ENCODE data around the gene BDKRB2.

The BDKRB2 gene

DNA sequence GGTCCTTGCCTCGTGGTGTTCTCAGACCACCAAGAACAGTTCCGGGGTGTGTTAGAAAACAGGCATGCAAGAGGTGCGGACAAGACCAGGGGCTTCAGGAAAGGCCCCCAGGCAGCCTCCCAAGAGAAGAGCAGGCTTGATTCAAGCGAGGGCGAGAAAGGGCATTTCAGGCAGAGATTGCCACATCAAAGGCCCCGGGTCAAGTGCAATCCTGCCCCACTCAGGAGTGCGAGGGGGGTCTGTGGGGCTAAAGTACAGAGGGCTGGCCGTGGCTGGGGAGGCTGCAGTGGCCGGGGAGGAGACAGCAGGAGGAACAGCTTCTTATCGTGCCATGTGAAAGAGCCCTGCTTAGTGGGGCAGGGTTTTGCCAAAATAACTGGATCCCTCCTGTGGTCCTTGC is 2.7 kb upstream of the BDKRB2 start:
- no peak for DNase-seq

DNA sequence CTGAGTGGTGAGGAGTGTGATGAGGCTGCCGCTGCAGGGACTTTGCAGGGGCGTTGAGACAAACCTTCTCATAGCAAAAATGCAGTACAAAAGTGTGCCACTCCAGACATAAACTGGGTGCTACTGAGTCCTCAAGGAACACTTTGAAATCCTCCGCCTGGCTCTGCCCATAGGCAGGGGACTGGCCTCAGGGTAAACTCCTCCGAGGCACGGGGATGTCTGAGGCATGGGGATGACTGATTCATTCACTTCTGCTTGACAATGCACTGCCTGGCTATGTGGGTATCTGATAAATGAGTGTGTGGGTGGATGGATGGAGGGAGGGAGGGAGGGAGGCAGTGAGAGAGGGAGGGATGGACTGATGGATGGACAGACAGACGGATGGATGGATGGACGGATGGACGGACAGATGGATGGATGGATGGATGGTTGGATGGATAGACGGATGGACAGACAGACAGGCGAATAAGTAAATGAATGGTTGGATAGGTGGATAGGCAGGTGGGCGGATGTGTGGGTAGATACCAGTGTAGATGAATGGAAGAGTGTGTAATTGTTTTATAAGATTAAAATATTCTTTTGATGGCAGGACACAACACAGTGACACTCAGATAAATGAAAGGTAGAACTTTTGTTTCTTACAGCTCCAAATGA is 2.1 kb upstream of the BDKRB2 start:
- no peak for DNase-seq

DNA sequence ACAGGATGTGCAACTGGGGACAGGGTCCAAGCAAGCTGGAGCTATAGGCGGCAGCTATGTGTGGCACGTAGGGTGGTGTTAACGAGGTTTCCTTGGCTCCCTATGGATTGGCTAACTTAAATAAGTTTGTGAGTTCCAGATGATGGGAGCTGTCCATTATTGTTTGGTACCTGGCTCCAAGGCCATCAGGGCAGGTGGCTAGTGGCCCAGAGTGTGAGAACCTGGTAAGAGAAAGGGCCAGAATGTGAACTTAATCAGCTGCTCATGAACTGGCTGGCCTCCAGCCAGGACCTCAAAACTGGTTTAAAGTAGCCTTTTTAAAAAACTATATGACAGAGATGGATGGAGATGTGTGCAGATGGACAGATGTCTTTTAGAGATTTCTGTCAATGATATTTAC is 1.5 kb upstream of the BDKRB2 start:
- no peak for DNase-seq

DNA sequence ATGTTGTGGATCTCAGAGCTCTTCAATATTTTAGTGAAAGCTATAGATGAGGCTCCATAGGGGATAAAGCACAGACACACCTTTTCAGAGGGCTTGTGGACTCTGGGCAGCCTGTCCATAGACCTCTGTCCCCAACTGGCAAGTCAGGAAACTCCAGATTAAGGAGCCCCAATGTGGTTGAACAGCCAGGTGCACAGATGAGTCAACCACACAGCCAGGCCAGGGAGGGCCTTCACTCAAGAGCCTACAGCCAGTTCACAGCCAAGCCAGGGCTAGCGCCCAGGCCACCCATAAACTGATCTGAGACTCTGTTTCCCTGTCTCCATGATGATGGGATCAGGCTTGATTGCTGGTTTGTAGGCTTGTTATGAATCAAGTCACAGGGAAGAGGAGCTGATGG is 1.0 kb upstream of the BDKRB2 start:
- no peak for DNase-seq

DNA sequence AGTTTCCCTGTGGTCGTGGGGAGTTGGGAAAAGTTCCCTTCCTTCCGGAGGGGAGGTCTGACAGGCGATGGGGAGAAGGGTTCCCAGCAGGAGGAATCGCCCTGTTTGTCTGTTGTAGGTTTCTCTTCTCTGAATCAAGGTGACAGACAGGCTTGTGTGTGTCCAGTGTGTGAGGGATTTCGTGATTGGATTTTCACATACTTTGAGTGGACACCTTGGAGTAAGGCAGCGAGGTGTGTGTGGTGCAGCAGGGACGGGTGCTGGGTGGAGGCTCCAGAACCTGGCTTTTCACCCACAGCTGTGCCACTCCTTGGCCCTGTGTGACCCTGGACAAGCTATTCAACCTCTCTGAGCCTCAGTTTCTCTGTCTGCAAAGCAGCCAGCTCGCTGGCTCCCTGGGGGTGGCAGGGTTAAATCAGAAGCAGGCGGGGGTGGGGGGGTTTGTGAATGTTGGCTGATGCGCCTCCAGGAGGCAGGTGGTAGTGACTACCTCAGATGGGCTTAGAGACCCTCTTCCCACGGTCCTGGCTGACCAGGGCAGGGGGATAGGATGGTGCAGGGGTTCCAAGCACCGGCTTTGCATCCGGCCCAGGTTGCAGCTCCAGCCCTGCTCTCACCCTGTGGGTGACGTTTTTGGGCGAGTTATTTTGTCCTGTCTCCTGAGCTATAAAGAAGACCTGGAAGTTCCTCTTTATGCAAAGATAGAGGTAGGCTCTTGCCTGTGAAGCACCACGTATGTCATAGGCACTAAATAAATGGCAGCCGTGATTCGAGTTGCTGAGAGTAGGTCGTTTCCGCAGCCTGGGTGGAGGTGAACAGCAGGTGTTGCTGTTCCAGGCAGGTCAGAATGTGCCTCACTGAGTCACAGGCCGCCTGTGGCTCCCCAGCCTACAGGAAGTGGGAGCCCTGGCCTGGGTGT is 679 bp downstream of the BDKRB2 start:
- no peak for DNase-seq

DNA sequence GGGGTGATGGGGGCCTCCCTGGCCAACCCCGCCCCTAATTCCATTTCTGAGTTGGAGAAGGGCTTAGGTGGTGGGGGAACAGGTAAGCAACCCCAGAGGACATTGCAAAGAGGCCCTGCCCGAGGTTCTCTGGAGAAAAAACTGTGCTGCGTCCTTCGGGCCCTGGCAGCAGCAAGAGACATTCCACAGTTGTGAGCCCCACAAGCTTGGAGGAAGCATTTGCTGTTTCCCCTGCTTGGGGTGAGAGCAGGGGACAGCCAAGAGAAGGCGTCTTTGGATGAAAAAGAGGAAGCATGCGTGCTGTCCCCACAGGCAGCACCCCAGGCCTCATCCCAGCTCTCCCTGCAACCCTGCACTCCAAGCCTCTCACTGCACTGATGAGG is 1.3 kb downstream of the BDKRB2 start:
- DNase-seq, result no peak

DNA sequence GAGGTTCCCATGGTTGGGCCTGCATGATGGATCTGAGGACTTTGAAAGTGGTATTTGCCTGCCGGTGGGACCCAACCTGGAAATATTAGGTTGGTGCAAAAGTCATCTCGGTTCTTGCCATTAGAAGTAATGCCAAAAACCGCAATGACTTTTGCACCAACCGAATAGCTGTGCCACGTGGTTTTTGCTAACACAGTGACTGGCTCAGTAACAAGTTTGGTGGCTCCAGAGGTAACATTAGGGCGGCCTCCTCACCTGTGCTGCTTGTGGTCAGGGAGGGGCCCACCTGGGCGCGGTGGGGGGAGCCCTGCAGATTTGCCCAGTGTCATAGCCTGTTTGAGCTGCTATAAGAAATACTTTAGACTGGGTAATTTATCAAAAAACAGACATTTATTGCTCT is 1.8 kb downstream of the BDKRB2 start:
- no peak for DNase-seq

DNA sequence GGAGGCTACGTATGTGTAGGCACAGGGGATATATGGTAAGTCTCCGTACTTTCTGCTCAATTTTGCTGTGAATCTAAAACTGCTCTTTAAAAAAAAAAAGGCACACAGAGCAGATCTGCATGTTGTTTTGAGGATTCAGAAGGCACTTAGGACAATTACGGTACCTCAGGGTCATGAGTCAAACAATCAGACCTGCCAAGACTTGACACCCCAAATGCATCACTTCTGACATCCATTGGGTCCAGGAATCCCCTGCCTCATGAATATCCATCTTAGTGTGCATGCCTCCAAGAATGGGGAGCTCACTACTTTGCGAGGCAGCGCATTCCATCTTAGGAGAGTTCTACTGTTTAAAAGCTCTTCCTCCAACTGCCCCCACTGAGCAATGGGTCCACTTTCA is 3.0 kb downstream of the BDKRB2 start:
- DNase-seq, result no peak

DNA sequence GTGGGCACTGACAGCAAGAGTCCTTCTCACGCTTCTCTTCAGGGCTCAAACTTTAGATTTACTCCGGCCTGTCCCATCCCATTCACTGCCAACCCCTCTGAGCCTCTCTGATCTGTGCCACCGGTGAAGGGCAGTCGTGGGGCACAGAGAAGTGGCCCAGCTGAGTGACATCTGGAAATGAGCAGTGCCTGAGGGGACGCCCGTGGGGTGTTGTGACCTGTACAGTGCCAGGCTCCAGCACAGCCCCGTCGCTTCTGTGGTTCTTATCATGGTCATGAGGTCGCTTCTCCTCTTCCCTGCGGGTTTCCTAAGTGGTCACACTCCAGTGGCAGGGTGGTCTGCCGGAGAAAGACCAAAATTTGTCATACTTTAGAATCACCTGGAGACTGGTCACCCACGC is 4.1 kb downstream of the BDKRB2 start:
- no peak for DNase-seq

DNA sequence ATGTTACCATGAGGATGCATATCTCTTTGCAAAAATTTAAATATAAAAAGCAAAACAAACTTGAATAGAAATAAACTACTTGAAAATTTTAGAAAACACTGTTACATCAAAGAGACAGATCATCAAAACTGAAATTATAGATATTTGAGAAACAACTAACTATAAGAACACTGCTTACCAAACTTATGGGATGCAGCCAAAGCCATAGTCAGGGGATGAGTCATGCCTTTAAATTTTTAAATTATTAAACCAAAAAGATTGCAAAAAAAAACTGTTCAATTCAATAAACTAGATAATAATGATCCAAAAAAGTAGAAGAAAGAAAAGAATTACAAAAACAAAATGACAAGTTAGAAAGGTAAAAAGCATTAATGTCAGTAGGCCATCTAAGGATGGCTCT is 7.5 kb downstream of the BDKRB2 start:
- no peak for DNase-seq

DNA sequence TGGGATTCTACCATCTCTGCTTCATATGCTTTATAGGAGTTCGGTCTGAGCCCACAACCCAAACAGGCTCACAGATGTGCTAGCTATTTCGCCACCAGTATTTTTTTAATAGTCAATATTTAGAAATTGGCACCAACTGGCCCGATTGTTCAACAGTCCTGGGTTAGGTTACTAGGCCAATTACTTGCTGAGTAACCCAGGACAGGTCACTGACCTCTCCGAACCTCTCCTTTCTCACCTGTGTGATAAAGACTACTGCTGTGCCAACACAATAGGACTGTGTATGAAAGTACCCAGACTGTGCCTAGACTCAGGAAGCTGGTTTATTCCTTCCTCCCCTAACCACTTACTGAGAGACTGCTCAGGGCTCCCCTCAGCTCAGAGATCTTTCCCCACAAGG is 8.3 kb downstream of the BDKRB2 start:
- DNase-seq, result no peak

DNA sequence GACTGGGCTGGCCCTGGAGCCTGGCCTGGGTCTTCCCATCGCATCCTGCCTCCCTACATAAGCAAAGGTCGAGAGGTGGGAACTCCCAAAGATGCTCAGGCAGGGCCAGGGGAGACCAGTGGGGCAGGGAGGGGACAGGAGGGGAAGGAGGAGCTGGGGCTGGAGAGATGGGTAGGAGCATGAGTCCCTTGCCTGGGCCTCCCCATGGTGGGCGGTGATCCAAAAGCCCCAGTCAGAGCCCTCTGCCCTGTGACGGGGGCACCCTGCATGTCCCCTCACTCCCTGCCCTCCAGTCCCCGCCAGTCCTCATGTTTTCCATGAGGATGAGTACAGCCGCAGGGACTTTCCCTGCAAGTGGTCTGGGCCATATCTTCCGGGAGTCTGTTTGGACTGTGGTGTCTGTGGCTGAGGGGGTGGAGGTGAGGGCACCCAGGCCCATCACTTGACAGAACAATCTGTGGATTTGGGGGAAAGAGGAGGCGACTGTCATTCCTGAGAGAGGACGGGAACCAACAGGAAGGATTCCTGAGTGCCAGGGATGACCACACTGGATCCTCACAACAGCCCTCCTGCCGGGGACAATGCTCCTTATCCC is 9.3 kb downstream of the BDKRB2 start:
- no peak for DNase-seq

DNA sequence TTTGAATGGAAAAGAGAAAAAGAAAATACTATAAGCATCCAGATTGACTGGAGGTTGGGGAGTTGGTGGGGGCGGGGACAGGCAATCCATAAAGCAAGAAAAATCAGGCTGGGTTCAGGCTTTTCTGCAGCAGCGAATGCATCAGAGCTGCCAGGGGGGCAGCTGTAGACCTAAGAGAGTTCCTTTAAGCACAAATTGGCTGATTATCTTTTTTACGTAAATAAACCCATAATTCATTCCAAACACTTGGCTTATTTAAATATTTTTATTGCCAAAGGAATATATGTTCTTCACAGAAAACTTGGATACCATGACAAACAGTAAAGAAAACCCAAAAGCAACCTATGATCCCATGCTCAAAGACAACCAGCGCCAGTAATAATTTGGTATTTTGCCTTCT is 10.2 kb downstream of the BDKRB2 start:
- no peak for DNase-seq

DNA sequence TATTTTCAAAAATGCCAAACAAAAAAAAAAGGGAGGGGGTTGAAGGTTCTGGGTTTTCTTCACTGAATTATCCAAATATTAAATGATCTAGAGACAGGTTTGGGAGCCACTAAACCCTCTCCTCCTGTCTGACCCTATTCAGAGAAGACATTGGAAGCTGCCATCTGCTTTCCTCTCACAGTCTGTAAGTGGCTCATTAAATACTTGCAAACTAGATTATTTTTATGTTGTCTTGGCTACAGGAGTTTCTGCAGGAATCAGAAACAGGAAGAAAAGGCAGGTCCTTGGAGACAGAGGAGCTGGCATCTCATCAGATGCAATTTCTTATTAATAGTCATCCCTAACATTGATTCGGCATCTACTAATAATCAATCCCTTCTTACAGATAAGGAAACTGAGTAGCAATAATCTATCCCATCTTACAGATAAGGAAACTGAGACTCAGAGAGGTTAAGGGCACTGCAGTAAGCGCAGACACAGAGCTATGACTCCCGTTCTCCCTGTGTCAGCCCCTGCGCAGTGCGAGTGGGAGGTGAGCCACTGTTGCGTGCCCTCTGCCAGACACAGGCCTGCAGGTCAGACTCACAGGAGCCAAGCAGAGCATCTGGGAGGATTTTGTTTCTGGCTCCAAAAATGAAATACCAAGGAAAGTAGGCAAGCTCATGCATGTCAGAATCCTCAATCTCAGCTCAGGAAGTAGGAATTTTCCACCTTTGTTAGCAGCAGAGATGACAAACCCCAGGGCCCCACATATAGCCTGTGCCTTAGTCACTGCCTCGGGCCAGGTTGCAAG is 11.0 kb downstream of the BDKRB2 start:
- no peak for DNase-seq

DNA sequence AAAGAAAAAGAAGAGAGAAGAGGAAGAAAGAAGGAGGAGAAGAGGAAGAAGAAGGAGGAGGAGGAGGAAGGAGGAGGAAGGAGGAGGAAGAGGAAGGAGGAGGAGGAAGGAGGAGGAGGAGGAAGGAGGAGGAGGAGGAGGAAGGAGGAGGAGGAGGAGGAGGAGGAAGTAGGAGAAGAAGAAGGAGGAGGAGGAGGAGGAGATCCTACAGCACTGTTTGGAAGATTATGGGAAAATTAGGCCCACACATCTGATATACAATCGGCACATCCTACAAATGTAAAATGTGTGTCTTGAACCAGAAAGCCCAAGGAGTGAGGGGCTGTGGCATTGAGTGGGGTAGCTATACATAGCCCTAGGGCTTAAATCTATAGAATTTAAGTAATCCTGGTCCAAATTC is 12.0 kb downstream of the BDKRB2 start:
- DNase-seq, result no peak

DNA sequence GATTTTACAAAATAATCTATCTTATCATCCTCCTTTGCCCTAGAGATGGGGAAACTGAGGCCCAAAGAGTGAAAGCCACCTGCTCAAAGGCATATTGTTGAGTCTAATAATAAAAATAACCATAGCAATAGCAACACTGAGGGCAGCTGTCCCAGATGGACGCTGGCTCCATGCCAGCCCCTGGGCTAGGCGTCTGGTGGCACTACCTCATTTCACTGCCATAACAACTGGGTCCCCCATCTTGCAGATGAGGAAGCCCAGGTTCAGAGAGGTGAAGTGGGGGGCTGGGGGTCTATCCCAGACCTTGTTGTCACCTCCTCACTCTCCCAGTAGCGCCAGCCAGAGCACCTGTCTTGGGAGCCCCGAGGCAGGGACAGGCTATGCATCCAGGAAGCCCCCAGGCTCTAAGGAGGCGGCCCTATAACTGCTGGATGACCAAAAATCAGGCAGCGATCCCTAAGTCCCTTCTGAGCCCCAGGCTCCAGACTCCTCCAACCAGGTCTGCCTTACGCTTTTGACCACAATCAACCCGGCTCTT is 12.8 kb downstream of the BDKRB2 start:
- DNase-seq, result no peak

DNA sequence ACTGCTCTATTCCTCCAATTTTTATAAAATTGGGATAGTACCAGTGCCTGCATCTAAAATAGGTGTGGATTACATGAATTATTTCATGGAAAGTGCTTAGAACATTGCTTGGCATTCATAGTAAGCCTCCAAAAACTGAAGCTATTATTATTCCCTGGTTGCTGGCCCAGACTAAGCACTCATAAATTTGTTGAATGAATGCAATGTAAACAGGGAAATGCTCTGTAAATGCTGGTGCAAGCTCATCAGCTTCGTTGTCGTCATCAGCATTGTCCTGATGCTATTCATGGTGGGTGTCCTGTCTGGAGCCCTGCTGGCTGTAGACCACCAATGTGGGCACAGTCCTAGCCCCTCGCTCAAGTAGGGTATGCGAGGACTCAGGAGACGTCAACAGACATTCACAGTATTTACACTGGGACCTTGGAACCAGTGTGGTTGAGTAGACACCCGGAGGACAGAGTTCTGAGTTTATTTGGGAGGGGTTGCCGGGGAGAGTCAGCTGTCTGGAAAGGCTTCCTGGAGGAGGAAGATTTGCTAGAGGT is 16.5 kb downstream of the BDKRB2 start:
- no peak for DNase-seq

DNA sequence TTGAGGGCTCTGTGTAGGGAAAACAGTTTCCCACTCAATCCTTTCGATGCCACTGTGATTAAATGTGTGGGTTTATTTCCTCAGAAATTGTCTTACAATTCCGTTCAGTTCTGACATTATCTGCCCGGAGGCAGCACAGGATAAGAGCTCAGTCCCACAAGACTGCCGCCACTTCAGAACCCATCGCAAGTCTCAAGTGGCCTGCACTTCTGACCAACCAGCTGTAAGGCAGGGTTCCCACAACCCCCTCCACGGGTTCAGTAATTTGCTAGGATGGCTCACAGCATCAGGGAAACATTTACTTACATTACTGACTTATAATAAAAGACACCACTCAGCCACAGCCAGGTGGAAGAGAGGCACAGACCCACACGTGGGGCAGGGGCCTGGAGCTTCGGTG is 17.2 kb downstream of the BDKRB2 start:
- DNase-seq, result no peak

DNA sequence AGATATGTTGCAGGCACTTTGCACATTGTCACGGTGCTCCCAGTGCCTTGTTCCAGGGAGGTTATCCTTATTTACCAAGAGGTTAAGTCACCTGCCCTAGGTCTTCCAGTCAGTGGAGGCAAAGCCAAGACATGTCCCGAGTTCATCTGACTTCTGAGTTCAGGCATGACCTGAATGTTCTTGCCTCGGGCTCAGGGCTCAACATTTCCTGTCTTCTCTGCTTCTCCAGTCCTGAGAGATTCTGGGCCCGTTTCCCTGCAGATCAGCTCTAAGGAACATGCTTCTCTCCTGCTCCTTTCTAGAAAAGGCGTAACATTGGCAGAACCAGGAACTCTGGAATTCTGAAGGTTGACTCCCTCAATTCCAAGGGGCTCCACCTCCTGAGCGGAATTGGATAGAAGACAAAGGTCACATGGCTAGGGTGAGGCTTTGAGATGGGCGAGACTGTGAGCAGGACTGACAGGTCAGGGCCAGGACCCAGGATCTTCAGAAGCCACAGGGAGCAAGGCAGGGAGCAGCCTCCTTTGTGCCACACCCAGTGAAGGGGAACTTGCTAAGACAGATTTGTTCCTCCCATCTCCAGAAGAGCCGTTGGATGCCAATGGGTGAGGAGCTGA is 19.9 kb downstream of the BDKRB2 start:
- DNase-seq, result no peak

DNA sequence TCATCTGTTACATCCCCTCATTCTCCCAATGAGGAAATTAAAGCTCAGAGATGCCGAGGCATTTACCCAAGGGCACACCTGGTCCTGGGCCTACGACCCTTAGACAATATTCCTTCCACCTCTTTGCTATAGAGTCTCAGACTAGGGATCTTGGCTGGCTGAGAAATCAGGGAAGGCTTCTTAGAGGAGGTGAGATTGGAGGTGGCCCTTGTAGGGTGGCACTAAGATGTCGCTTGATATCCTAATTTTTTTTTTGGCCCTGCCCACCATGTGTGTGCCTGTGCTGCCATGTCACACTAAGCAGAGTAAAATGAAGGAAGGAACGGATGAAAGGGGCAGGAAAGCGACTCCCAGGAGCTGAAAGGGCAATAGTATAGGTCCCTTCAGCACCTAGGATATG is 20.6 kb downstream of the BDKRB2 start:
- DNase-seq, result no peak

DNA sequence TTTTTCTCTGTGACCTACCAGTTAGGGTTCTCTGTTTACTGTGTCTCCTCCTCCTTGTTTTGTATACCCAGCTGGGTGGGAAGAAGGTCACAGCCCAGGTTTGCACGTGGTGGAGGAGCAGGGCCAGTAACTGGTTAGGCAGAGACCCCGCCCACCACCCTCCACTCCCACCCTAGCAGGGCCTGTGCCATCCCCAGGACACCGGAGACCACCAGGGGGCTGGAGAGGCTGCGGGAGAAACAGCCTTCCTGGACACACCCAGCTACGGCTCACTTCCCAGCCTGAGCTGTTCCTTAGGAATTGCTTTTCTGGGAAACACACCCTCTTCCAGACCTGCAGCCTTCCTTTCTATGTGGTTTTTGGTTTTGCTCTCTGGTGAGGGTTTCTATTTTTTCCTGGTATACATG is 21.1 kb downstream of the BDKRB2 start:
- DNase-seq, result no peak

DNA sequence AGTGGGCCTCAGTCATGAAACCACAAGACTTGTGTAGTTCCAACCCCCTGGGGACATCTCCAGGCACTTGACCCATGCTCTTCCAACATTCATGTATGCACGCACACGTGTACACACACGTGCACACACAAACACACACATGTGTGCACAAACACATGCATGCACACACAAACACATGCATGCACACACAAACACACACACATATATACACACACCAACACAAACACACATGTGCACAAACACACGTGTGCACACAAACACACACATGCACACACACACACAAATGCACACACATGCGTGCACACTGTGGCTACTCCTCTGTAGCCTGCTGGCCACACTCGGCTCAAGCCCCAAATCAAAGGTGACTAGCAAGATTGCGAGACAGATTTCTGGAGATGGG is 22.8 kb downstream of the BDKRB2 start:
- DNase-seq, result no peak
